ENCODE results near the gene COL5A1.

The COL5A1 gene

GRCh38 chr9:134637696-134638501, 3.7 kb upstream of the COL5A1 start:
- no peak for ATAC-seq
- TF ChIP-seq ESRRG (CRISPR knock-in tag; IDR thresholded peaks at IDR 0.05) (no peak), GLIS3 (CRISPR knock-in tag; IDR thresholded peaks at IDR 0.05) (no peak), ZFP3 (CRISPR knock-in tag; IDR thresholded peaks at IDR 0.05) (no peak), TOX (CRISPR knock-in tag; IDR thresholded peaks at IDR 0.05; ENCODE audit: borderline replicate concordance) (no peak), CSDC2 (CRISPR knock-in tag; IDR thresholded peaks at IDR 0.05) (no peak), TCF4 (CRISPR knock-in tag; IDR thresholded peaks at IDR 0.05; ENCODE audit: borderline replicate concordance) (no peak), TSHZ2 (CRISPR knock-in tag; IDR thresholded peaks at IDR 0.05) (no peak), OSR1 (CRISPR knock-in tag; IDR thresholded peaks at IDR 0.05) (no peak), PATZ1 (CRISPR knock-in tag; IDR thresholded peaks at IDR 0.05; ENCODE audit: borderline replicate concordance) (no peak), ZNF8 (CRISPR knock-in tag; IDR thresholded peaks at IDR 0.05) (no peak), ARNTL (CRISPR knock-in tag; IDR thresholded peaks at IDR 0.05; ENCODE audit: borderline replicate concordance, low read depth) (no peak), SNAI2 (CRISPR knock-in tag; IDR thresholded peaks at IDR 0.05) (no peak), PPARA (CRISPR knock-in tag; IDR thresholded peaks at IDR 0.05; ENCODE audit: borderline replicate concordance) (no peak), RARB (CRISPR knock-in tag; IDR thresholded peaks at IDR 0.05) (no peak), ISL1 (CRISPR knock-in tag; IDR thresholded peaks at IDR 0.05) (no peak), ZNF70 (CRISPR knock-in tag; IDR thresholded peaks at IDR 0.05) (no peak), ZNF565 (CRISPR knock-in tag; conservative IDR thresholded peaks at IDR 0.05; ENCODE audit: low read depth) (no peak), CSRNP3 (CRISPR knock-in tag; IDR thresholded peaks at IDR 0.05) (no peak)

GRCh38 chr9:134638502-134639090, 3.0 kb upstream of the COL5A1 start:
- no peak for ATAC-seq
- TF ChIP-seq ZNF8 (CRISPR knock-in tag; IDR thresholded peaks at IDR 0.05) = no peak

- no peak for TF ChIP-seq ZNF70 (CRISPR knock-in tag; IDR thresholded peaks at IDR 0.05)
- TF ChIP-seq POU6F1 (CRISPR knock-in tag; IDR thresholded peaks at IDR 0.05; ENCODE audit: borderline replicate concordance, low read depth) = no peak
- no peak for ATAC-seq
These were observed 1.6 kb upstream of the COL5A1 start for GRCh38 chr9:134639994-134640393.

- no peak for ATAC-seq
- no peak for TF ChIP-seq GLIS3 (CRISPR knock-in tag; IDR thresholded peaks at IDR 0.05)
- TF ChIP-seq TOX (CRISPR knock-in tag; IDR thresholded peaks at IDR 0.05; ENCODE audit: borderline replicate concordance) = no peak
- no peak for TF ChIP-seq TSHZ2 (CRISPR knock-in tag; IDR thresholded peaks at IDR 0.05)
- no peak for TF ChIP-seq TCF4 (CRISPR knock-in tag; IDR thresholded peaks at IDR 0.05; ENCODE audit: borderline replicate concordance)
- no peak for TF ChIP-seq ZFP3 (CRISPR knock-in tag; IDR thresholded peaks at IDR 0.05)
- TF ChIP-seq ZC3H10 (CRISPR knock-in tag; IDR thresholded peaks at IDR 0.05) = no peak
- no peak for TF ChIP-seq ZNF565 (CRISPR knock-in tag; conservative IDR thresholded peaks at IDR 0.05; ENCODE audit: low read depth)
- no peak for TF ChIP-seq ISL1 (CRISPR knock-in tag; IDR thresholded peaks at IDR 0.05)
- TF ChIP-seq CREB5 (CRISPR knock-in tag; IDR thresholded peaks at IDR 0.05; ENCODE audit: low read depth) = no peak
These were observed 964 bp upstream of the COL5A1 start for GRCh38 chr9:134640506-134641172.

Data from SK-N-SH treated with all-trans-retinoic acid at 6 μM for 48 hours (cell line).